ENCODE measurements around the gene SYTL2. TPM values are rescaled to one million over a fixed set of nuclear protein-coding genes. Genes with fewer than 3 reads are reported as not detected.
"Not testable (repeated sequence)": the region's sequence is repeated elsewhere in the genome, so short reads cannot be mapped to it uniquely, and the experiment has no call there.

Gene SYTL2
- total RNA-seq, 1 experiment from 2014 or later, result 5.2 TPM

DNA sequence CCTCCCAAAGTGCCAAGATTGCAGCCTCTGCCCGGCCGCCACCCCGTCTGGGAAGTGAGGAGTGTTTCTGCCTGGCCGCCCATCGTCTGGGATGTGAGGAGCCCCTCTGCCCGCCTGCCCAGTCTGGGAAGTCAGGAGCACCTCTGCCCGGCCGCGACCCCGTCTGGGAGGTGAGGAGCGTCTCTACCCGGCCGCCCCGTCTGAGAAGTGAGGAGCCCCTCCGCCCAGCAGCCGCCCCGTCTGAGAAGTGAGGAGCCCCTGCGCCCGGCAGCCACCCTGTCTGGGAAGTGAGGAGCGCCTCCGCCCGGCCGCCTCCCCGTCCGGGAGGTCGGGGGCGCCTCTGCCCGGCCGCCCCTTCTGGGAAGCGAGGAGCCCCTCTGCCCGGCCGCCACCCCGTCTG, 41.8 kb upstream of the SYTL2 start:
- H3K4ac ChIP-seq (ENCODE audit: low read depth, low read length); H3K27me3 ChIP-seq (ENCODE audit: insufficient read depth, low read length); H3K9me3 ChIP-seq (ENCODE audit: control insufficient read depth, low read depth, low read length); H3K56ac ChIP-seq (ENCODE audit: insufficient read length, low read depth, low read length); H2BK15ac ChIP-seq (ENCODE audit: low read depth, low read length); H3K23ac ChIP-seq (ENCODE audit: insufficient read length, low read depth, low read length); H3K4me2 ChIP-seq (ENCODE audit: insufficient read depth, insufficient read length, low read length); H3K23me2 ChIP-seq (ENCODE audit: insufficient read length, low read depth, low read length, poor library complexity, severe bottlenecking); H3K4me1 ChIP-seq (ENCODE audit: insufficient read depth, low read length); H3K14ac ChIP-seq (ENCODE audit: insufficient read depth, low read length); H3K79me2 ChIP-seq (ENCODE audit: insufficient read depth, low read length); H2BK20ac ChIP-seq (ENCODE audit: low read depth, low read length, poor library complexity, severe bottlenecking); H4K5ac ChIP-seq (ENCODE audit: insufficient read length, low read depth, low read length); H3K27ac ChIP-seq (ENCODE audit: insufficient read length, low read depth, low read length); H4K8ac ChIP-seq (replicated peaks; ENCODE audit: insufficient read length, low read depth, low read length); H4K20me1 ChIP-seq (ENCODE audit: control insufficient read depth, insufficient read depth, insufficient read length); H3K4me3 Mint-ChIP-seq; H2BK12ac ChIP-seq (ENCODE audit: insufficient read length, low read depth, low read length); H2BK120ac ChIP-seq (ENCODE audit: low read depth, low read length, poor library complexity, severe bottlenecking); H2AK5ac ChIP-seq (ENCODE audit: insufficient read length, low read length); DNase-seq; H3K18ac ChIP-seq (ENCODE audit: insufficient read length, low read depth, low read length); H2BK5ac ChIP-seq (ENCODE audit: insufficient read length, low read length); H3K79me1 ChIP-seq (ENCODE audit: insufficient read depth, low read depth, low read length, poor library complexity, severe bottlenecking); H3K27ac Mint-ChIP-seq; H3K27me3 Mint-ChIP-seq (ENCODE audit: low read depth); H3T11ph ChIP-seq (ENCODE audit: low read length); H3K9ac ChIP-seq (ENCODE audit: extremely low read depth, insufficient read length, low read length); H2AFZ ChIP-seq (ENCODE audit: low read length); H4K91ac ChIP-seq (ENCODE audit: insufficient read length, low read depth, low read length): not testable (repeated sequence)
- Mint-ChIP-seq H3K4me1 (peaks cover 7 to 11% of the 10 kb centered on the region in 2 experiments), H3K9me3 (peaks cover 26 to 28% of the 10 kb centered on the region in 2 experiments), H3K36me3 (ENCODE audit: insufficient read depth in 1 of 3, low read depth in 3 of 3) (peaks cover 14 to 34% (median 21%) of the 10 kb centered on the region in 3 experiments)
- no CpG with 5 or more reads among the region's 33 CpGs for WGBS (ENCODE audit: extremely low coverage, insufficient read length, low lambda C conversion rate)
